Measurements from ENCODE around the gene CNOT2. TPM values are rescaled to one million over a fixed set of nuclear protein-coding genes. Genes with fewer than 3 reads are reported as not detected.

Gene CNOT2
- total RNA-seq, 2 donors from 2014 or later, result 94.8 to 111 TPM

DNA sequence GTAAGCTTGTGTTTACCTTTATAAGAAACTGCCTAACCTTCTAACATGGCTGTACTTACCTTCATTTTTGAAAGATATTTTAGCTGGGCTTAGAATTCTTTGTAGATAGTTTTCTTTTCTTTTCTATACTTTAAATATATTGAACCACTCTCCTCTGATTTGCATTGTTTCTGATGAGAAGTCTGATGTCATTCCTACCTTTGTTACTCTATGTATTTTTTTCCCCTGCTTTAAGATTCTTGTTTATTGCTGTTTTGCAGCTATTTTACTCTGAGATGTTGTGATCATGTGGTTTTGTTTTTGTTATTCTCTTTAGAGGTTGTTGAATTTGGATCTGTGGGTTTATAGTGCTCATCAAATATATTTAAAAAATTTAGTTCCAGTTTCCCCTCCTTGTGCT lies 31.8 kb downstream of the CNOT2 start:
- Histone ChIP-seq H3K9me3 (no peaks in the 10 kb centered on the region), H3K27ac (no peak overlapping the region), H3K27me3 (replicated peaks; ENCODE audit: insufficient read depth) (no peaks in the 10 kb centered on the region), H3K4me3 (no peak overlapping the region), H3K36me3 (no peaks in the 10 kb centered on the region), H3K4me1 (ENCODE audit: control insufficient read depth in 1 of 2, low read depth in 2 of 2) (peaks cover 29 to 32% of the 10 kb centered on the region in 2 donors)
- ATAC-seq (ENCODE audit: insufficient number of reproducible peaks, low FRiP score, low read depth) (no peak), DNase-seq (ENCODE audit: low spot score) (no peak)
- TF ChIP-seq, protein P1, sequence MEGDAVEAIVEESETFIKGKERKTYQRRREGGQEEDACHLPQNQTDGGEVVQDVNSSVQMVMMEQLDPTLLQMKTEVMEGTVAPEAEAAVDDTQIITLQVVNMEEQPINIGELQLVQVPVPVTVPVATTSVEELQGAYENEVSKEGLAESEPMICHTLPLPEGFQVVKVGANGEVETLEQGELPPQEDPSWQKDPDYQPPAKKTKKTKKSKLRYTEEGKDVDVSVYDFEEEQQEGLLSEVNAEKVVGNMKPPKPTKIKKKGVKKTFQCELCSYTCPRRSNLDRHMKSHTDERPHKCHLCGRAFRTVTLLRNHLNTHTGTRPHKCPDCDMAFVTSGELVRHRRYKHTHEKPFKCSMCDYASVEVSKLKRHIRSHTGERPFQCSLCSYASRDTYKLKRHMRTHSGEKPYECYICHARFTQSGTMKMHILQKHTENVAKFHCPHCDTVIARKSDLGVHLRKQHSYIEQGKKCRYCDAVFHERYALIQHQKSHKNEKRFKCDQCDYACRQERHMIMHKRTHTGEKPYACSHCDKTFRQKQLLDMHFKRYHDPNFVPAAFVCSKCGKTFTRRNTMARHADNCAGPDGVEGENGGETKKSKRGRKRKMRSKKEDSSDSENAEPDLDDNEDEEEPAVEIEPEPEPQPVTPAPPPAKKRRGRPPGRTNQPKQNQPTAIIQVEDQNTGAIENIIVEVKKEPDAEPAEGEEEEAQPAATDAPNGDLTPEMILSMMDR (IDR thresholded peaks at IDR 0.05), result no peak

DNA sequence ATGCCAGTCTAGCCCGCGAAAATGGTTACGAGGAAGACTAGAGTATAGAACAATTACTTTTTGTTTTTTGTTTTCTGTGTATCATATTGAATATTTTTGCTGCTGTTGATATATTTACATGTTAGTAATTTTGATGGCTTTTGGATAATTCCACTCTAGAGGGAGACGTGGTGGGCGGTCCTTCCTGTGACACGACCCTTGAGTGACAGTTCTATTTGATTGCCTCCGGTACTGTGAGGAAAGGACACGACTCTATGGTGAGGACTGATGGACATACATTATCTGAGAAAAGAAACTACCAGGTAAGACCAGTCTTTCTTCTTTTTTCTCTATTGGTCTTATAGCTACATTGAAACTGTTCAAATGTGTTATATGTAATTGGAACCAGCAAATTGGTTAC lies 34.7 kb downstream of the CNOT2 start:
- ATAC-seq (ENCODE audit: insufficient number of reproducible peaks, low FRiP score, low read depth) (no peak), DNase-seq (ENCODE audit: low spot score) (no peak)
- Histone ChIP-seq H3K36me3 (no peaks in the 10 kb centered on the region), H3K4me1 (ENCODE audit: control insufficient read depth in 1 of 2, low read depth in 2 of 2) (peaks cover 5 to 10% of the 10 kb centered on the region in 2 donors), H3K9me3 (no peaks in the 10 kb centered on the region), H3K4me3 (no peak overlapping the region), H3K27me3 (replicated peaks; ENCODE audit: insufficient read depth) (no peaks in the 10 kb centered on the region), H3K27ac (no peak overlapping the region)
- TF ChIP-seq, protein P1 (IDR thresholded peaks at IDR 0.05), result no peak

DNA sequence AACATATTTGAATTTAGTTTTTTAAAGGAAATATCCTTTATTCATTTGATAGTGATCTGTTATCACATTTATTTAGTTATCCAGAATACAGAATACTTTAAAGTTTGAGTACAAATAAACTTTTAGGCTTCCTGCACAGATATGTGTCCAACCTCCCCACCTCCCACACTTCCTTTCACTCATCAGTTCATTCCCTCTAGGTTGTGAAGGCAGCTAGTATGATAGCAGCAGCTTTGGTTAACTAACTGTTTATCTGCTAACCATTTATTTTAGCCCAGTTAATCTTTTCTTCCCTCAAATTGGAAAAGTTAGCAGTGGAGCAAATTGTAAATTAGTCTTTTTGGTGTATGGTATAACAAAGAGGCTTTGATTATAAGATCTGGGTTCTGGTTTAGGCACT lies 35.7 kb downstream of the CNOT2 start:
- TF ChIP-seq, protein P1 (IDR thresholded peaks at IDR 0.05), result no peak
- H3K9me3 ChIP-seq, result no peaks in the 10 kb centered on the region
- no peaks in the 10 kb centered on the region for H3K36me3 ChIP-seq
- no peaks in the 10 kb centered on the region for H3K27me3 ChIP-seq (replicated peaks; ENCODE audit: insufficient read depth)
- peaks cover 4 to 10% of the 10 kb centered on the region in 2 donors for H3K4me1 ChIP-seq (ENCODE audit: control insufficient read depth in 1 of 2, low read depth in 2 of 2)
- H3K27ac ChIP-seq, result no peak overlapping the region
- ATAC-seq (ENCODE audit: insufficient number of reproducible peaks, low FRiP score, low read depth) (no peak), DNase-seq (ENCODE audit: low spot score) (no peak)
- no peak overlapping the region for H3K4me3 ChIP-seq

DNA sequence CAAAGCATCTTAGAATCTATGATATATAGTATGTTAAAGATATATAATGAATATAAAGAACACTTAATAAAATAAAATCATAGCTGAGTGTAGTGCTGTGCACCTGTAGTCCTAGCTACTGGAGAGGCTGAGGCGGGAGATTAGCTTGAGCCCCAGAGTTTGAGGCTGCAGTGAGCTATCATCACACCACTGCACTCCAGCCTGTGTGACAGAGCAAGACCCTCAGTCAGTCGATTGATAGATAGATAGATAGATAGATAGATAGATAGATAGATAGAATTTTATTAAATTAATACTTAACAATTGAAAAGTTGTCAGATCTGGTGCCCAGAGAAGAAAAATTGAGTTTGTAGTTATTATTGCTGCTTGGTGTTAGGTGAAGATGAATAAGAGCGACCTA lies 40.0 kb downstream of the CNOT2 start:
- no peak for ATAC-seq (ENCODE audit: insufficient number of reproducible peaks, low FRiP score, low read depth)
- no peak for DNase-seq (ENCODE audit: low spot score)
- H3K36me3 ChIP-seq, result no peaks in the 10 kb centered on the region
- no peak overlapping the region for H3K27ac ChIP-seq
- H3K4me3 ChIP-seq, result no peak overlapping the region
- TF ChIP-seq, protein P1 (IDR thresholded peaks at IDR 0.05), result no peak
- H3K9me3 ChIP-seq, result no peaks in the 10 kb centered on the region
- no peaks in the 10 kb centered on the region for H3K4me1 ChIP-seq (ENCODE audit: control insufficient read depth in 1 of 2, low read depth in 2 of 2)
- H3K27me3 ChIP-seq (replicated peaks; ENCODE audit: insufficient read depth), result no peaks in the 10 kb centered on the region

DNA sequence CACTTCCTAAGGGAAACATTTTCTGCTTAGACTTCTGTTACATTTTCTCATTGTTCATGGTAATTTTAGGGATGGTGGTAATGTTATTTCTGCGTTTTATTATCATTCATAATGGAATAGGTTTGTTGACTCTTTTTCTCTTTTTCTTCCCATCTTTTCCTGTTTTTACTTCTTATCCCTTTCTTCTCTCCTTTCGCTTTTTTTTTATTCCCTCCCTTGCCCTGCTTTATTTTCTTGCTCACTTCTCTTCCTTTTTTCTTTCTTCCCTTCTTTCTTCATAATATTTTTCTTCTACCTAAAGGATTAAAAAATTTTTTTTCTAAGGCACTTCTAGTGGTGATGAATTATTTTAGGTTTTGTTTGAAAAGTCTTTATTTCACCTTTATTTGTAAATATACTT lies 45.6 kb downstream of the CNOT2 start:
- DNase-seq (ENCODE audit: low spot score) (no peak), ATAC-seq (ENCODE audit: insufficient number of reproducible peaks, low FRiP score, low read depth) (no peak)
- H3K27me3 ChIP-seq (replicated peaks; ENCODE audit: insufficient read depth), result no peaks in the 10 kb centered on the region
- peaks cover 0 to 9% of the 10 kb centered on the region in 2 donors for H3K4me1 ChIP-seq (ENCODE audit: control insufficient read depth in 1 of 2, low read depth in 2 of 2)
- H3K36me3 ChIP-seq, result no peaks in the 10 kb centered on the region
- no peak overlapping the region for H3K4me3 ChIP-seq
- no peak overlapping the region for H3K27ac ChIP-seq
- TF ChIP-seq, protein P1 (IDR thresholded peaks at IDR 0.05), result no peak
- H3K9me3 ChIP-seq, result no peaks in the 10 kb centered on the region

Data from thoracic aorta (tissue), 2 donors.